NOMO-1 treated with dmso at 0.1 percent for 144 hours (cell line): Measurements from ENCODE around the gene IGFL1.
"Not testable (repeated sequence)": the region's sequence is repeated elsewhere in the genome, so short reads cannot be mapped to it uniquely, and the experiment has no call there.

Source experiments
- DNase-seq: peaks from one replicate; lab custom pipeline; 2025; ENCODE audit not compliant: unreplicated experiment; lab: John Stamatoyannopoulos, UW

IGFL1 gene

DNA sequence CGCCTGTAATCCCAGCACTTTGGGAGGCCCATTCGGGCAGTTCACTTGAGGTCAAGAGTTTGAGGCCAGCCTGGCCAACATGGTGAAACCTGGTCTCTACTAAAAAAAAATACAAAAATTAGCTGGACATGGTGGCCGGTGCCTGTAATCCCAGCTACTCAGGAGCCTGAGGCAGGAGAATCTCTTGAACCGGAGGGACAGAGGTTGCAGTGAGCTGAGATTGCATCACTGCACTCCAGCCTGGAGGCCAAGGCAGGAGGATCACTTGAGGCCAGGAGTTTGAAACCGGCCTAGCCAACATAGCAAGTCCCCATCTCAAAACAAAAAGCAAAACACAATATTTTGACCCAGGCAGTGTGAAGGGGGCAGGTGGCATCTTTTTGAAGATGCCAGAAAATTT lies 35.3 kb downstream of the IGFL1 start:
- not testable (repeated sequence) for DNase-seq

DNA sequence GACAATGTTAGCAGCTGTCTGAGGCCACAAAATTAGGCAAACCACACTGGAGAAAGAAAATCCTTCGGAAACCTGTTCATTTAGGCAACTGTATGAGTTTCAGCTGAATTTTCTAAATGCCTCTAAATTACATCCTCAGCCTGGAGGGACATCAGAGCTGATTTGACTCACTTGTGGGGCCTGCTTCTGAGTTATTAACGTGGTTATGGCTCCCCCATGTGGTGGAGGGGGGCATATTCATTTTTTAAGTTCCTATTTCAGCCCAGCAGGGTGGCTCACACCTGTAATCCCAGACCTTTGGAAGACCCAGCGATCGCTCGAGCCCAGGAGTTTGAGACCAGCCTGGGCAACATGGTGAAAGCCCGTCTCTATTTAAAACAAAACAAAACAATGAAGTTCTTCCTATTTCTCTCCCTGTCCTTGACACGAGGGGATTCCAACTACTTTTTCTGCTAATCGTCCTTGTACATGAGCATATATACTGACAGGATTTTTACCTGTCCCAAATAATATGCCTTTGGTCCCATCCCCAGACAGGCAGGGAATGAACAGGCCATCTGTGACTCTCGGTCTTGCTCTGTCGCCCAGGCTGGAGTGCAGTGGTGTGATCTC lies 35.8 kb downstream of the IGFL1 start:
- DNase-seq = peak; percentile 26

GRCh38 chr19:46269101-46269500 lies 39.6 kb downstream of the IGFL1 start:
- DNase-seq = no peak

DNA sequence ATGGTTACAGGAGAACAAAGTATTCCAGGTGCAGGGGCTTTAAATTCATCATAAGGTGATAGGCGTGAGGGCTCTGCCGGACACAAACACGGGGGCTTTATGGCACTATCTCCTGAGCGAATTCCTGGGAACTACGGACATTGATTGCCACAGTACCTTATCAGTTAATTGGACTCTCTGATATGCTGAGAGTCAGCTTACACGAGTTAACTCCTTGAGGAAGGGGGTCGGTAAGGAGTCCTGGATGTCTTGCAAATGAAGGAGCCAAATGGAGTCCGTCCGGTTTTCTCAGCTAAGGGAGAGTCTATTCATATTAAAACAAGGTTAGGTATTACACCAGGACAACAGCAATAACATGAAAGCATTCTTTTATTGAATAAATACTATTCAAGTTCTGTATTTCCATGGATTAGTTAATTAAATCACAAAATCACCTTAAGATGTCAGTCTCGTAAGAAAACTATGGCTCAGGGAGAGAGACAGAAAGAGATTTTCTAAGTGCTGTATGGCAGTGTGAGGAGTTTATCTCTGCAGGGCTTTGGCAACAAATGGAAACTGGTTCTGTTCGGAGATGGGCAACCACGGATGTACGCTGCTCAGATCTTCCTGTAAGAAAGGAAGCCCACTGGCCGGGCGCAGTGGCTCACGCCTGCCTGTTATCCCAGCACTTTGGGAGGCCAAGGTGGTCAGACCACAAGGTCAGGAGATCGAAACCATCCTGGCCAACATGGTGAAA lies 41.1 kb downstream of the IGFL1 start:
- DNase-seq = no peak

GRCh38 chr19:46271481-46272197 lies 42.1 kb downstream of the IGFL1 start:
- DNase-seq = no peak

- DNase-seq = not testable (repeated sequence)
These were observed 44.4 kb downstream of the IGFL1 start for GRCh38 chr19:46273931-46274330.

DNA sequence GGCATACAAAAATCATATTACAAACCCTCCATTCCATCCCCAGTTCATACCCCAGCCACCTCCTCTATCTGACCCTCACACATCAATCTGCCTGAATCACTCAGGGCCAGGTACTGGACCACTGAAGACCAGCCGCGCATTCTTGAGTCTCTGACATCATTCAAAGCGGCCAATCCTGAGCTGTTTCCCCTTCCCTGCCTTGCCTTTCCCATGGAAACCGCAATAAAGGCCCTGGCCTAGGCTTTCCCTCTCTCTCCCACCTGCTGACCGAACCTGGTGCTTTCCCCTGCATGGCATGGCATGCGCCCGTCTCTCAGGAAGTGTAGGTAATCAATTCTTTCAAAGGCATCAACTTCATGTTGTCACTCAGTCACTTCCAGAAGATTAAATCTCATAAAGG lies 49.6 kb downstream of the IGFL1 start:
- no peak for DNase-seq
